HFFc6 (cell line): ENCODE data around the gene POLR1A. TPM values are rescaled to one million over a fixed set of nuclear protein-coding genes. Genes with fewer than 3 reads are reported as not detected.
A peak's percentile ranks its signal among the peaks of the same experiment; 100 is the strongest.

Experiments used
- DNase-seq: peaks from one replicate; pipeline ENCODE4 v3.0.0-alpha.2; 2018
- H3K27ac Mint-ChIP-seq: 2 replicates; pipeline ENCODE4 v1.8.0; 2020; ENCODE audit warnings: mild to moderate bottlenecking, mixed read lengths
- H3K27me3 Mint-ChIP-seq: 2 replicates; pipeline ENCODE4 v1.8.0; 2021; ENCODE audit warnings: mild to moderate bottlenecking, moderate library complexity, mixed read lengths; ENCODE audit not compliant: insufficient read depth
- H3K36me3 Mint-ChIP-seq: 2 replicates; pipeline ENCODE4 v1.8.0; 2021; ENCODE audit warnings: low read depth, mixed read lengths
- H3K4me1 Mint-ChIP-seq: 2 replicates; pipeline ENCODE4 v1.8.0; 2020; ENCODE audit warnings: low read depth, mixed read lengths
- H3K4me3 Mint-ChIP-seq: 2 replicates; pipeline ENCODE4 v1.8.0; 2020; ENCODE audit warnings: mild to moderate bottlenecking, moderate library complexity, mixed read lengths
- H3K9me3 Mint-ChIP-seq: 2 replicates; pipeline ENCODE4 v1.8.0; 2020; ENCODE audit warnings: mild to moderate bottlenecking, mixed read lengths
- CTCF ChIP-seq: fragments of 200-600 bp; sonication (generic); IDR thresholded peaks from 2 replicates; pipeline ENCODE4 v1.5.0; 2021; ENCODE audit warnings: antibody characterized with exemption, mild to moderate bottlenecking
- total RNA-seq, 6 experiments: library from RNA; stranded (reverse); fragmentation: NEBNext Ultra II Directional; extraction: Animal tissue kit (Norgen Biotek cat#: 25700); gene quantifications; 2 replicates in 1 of 6; 3 replicates in 5 of 6; pipeline ENCODE4 v1.2.3, GENCODE V29; 2021

POLR1A gene
- total RNA-seq, 6 experiments from 2014 or later, result 32.2 to 37.6 (median 34.8) TPM

- Mint-ChIP-seq H3K27me3 (no peaks in the 10 kb centered on the region; the same call in 1 of the 2 replicates), H3K36me3 (peaks cover 11% of the 10 kb centered on the region), H3K4me3 (no peak overlapping the region), H3K9me3 (no peaks in the 10 kb centered on the region), H3K4me1 (0 out of 2 replicates have a peak, but pooled peaks cover 12% of the 10 kb centered on the region), H3K27ac (no peak overlapping the region)
- DNase-seq, result no peak
- peak; percentile 70 for TF ChIP-seq CTCF
These were observed 26.7 kb downstream of the POLR1A start for GRCh38 chr2:86078774-86079545.

DNA sequence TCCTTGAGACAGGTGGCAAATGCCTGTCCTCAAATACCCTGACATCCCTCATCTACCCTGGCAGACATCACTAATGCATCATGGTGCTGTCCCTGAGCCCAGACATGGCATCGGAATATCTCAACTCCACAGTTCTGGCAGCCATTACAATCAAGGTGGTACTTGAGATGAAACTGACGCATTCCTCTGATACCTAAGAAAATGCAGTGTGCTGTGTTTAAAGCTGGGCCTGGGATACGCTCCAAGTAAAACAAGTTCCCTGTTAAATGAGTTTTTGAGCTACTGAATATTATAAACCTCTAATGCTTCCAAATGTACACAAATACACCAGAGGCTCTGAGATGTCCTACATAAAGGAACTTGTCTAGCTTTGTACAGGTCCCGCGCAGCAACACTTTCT is 29.8 kb downstream of the POLR1A start:
- Mint-ChIP-seq H3K4me1 (0 out of 2 replicates have a peak, but pooled peaks cover 11% of the 10 kb centered on the region), H3K9me3 (no peaks in the 10 kb centered on the region), H3K36me3 (peaks cover 23% of the 10 kb centered on the region), H3K27ac (no peak overlapping the region), H3K4me3 (no peak overlapping the region), H3K27me3 (no peaks in the 10 kb centered on the region; the same call in 1 of the 2 replicates)
- no peak for DNase-seq
- TF ChIP-seq CTCF, result no peak

GRCh38 chr2:86074811-86075210 is 30.9 kb downstream of the POLR1A start:
- Mint-ChIP-seq H3K36me3 (peaks cover 32% of the 10 kb centered on the region), H3K4me3 (no peak overlapping the region), H3K27me3 (no peaks in the 10 kb centered on the region; the same call in 1 of the 2 replicates), H3K4me1 (0 out of 2 replicates have a peak, but pooled peaks cover 3% of the 10 kb centered on the region), H3K27ac (no peak overlapping the region), H3K9me3 (no peaks in the 10 kb centered on the region)
- no peak for DNase-seq
- no peak for TF ChIP-seq CTCF

- Mint-ChIP-seq H3K9me3 (no peaks in the 10 kb centered on the region), H3K27me3 (no peaks in the 10 kb centered on the region; the same call in 1 of the 2 replicates), H3K4me1 (peaks cover 4% of the 10 kb centered on the region), H3K4me3 (no peak overlapping the region), H3K36me3 (peaks cover 35% of the 10 kb centered on the region), H3K27ac (no peak overlapping the region)
- no peak for DNase-seq
- no peak for TF ChIP-seq CTCF
These were observed 31.4 kb downstream of the POLR1A start for GRCh38 chr2:86074256-86074655.

DNA sequence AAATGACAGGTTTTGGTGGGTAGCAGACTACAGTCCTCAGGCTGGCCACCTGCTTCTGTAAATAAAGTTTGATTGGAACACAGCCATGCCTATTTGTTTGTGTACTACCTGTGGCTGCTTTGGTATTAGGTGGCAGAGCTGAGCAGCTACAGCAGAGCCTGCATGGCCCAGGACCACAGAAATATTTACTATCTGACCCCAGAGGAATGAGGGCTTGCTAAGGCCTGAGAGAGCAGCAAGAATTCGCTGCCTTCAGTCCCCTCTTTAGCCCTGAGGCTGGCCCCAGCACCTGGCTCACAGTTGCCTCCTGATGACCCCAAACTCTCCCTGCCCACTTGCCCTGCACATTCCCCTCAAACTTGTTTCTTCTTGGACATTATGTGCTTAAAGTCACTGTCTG is 32.5 kb downstream of the POLR1A start:
- peaks cover 13% of the 10 kb centered on the region for H3K4me1 Mint-ChIP-seq
- no peak overlapping the region; the same call in 1 of the 2 replicates for H3K27ac Mint-ChIP-seq
- H3K27me3 Mint-ChIP-seq, result no peaks in the 10 kb centered on the region
- H3K9me3 Mint-ChIP-seq, result no peaks in the 10 kb centered on the region
- no peak for TF ChIP-seq CTCF
- no peak for DNase-seq
- peaks cover 33% of the 10 kb centered on the region for H3K36me3 Mint-ChIP-seq
- no peak overlapping the region for H3K4me3 Mint-ChIP-seq
